DMS153 treated with DMSO at 0.1 percent for 48 hours (cell line): ENCODE results near the gene SYNGR4.

Experiments used
- DNase-seq: peaks from one replicate; lab custom pipeline; 2025; ENCODE audit not compliant: unreplicated experiment; lab: John Stamatoyannopoulos, UW

The SYNGR4 gene

GRCh38 chr19:48424694-48425219 lies 60.6 kb downstream of the SYNGR4 start:
- DNase-seq: no peak
